ENCODE measurements around the gene CGN.

The CGN gene

DNA sequence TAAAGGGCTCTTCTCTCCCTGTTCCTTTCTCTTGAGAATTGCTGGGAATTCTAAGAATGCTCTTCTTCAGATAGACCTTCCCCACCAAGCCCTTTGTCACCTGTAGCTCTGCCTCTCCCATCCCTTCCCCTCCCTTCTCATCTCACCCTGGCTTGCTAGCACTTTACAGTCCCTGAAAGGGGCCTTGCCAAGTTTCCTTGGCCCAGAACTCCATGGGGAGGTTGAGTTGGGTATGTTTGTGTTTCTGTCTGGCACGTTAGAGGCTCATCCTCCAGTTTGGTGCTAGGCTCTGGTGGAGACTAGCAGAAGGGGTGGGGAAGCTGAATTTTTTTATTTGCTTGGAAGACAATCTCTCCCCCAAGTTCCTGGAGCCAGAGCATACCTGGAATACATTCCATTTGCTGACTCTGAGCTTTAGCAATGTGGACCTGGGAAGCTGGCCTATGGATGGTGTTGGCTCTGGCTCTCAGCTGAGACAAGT lies 4.9 kb downstream of the CGN start:
- TF ChIP-seq, protein P1, sequence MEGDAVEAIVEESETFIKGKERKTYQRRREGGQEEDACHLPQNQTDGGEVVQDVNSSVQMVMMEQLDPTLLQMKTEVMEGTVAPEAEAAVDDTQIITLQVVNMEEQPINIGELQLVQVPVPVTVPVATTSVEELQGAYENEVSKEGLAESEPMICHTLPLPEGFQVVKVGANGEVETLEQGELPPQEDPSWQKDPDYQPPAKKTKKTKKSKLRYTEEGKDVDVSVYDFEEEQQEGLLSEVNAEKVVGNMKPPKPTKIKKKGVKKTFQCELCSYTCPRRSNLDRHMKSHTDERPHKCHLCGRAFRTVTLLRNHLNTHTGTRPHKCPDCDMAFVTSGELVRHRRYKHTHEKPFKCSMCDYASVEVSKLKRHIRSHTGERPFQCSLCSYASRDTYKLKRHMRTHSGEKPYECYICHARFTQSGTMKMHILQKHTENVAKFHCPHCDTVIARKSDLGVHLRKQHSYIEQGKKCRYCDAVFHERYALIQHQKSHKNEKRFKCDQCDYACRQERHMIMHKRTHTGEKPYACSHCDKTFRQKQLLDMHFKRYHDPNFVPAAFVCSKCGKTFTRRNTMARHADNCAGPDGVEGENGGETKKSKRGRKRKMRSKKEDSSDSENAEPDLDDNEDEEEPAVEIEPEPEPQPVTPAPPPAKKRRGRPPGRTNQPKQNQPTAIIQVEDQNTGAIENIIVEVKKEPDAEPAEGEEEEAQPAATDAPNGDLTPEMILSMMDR (IDR thresholded peaks at IDR 0.05): no peak

DNA sequence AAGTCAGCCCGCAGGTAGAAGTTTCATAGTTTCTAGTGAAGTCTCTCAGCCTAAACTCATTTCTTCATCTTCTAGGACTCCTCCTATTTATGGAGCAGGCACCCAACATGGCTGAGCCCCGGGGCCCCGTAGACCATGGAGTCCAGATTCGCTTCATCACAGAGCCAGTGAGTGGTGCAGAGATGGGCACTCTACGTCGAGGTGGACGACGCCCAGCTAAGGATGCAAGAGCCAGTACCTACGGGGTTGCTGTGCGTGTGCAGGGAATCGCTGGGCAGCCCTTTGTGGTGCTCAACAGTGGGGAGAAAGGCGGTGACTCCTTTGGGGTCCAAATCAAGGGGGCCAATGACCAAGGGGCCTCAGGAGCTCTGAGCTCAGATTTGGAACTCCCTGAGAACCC lies 7.2 kb downstream of the CGN start:
- TF ChIP-seq, protein P1 (IDR thresholded peaks at IDR 0.05): no peak

DNA sequence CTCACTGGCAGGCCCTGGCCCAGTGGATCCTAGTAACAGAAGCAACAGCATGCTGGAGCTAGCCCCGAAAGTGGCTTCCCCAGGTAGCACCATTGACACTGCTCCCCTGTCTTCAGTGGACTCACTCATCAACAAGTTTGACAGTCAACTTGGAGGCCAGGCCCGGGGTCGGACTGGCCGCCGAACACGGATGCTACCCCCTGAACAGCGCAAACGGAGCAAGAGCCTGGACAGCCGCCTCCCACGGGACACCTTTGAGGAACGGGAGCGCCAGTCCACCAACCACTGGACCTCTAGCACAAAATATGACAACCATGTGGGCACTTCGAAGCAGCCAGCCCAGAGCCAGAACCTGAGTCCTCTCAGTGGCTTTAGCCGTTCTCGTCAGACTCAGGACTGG lies 7.7 kb downstream of the CGN start:
- TF ChIP-seq, protein P1 (IDR thresholded peaks at IDR 0.05): no peak

DNA sequence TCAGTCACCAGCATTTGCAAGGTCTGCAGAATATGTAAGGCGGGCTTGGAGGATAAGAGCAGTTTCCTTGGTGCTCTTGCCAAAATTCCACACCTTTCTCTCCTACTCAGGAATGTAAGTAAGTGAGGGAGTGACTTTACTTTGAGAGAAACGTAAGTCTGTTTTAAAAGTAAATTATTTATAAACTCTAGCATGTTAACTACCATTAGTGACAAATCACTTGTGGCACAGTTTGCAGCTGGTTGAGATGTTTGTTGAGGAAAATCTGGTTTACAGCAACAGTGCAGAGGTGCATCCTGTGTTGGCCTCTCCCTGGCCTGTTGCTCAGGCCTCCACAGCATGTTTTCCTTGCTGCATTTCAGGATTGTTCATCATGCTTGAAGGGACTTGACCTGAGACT lies 8.5 kb downstream of the CGN start:
- TF ChIP-seq, protein P1 (IDR thresholded peaks at IDR 0.05): no peak

DNA sequence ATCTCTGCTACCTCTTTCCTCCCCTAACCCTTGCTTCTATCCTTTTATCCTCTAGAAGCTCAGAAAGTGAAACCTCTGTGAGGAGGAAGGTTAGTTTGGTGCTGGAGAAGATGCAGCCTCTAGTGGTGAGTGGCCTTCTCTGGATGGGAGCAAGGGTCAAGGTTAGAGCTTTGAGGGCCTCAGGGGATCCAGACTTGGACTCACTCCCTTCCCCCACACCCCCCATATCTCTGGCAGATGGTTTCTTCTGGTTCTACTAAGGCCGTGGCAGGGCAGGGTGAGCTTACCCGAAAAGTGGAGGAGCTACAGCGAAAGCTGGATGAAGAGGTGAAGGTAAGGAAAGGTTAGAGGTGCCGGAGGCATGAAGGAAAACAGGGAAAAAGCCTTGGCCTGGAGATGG lies 9.2 kb downstream of the CGN start:
- TF ChIP-seq, protein P1 (IDR thresholded peaks at IDR 0.05): no peak

DNA sequence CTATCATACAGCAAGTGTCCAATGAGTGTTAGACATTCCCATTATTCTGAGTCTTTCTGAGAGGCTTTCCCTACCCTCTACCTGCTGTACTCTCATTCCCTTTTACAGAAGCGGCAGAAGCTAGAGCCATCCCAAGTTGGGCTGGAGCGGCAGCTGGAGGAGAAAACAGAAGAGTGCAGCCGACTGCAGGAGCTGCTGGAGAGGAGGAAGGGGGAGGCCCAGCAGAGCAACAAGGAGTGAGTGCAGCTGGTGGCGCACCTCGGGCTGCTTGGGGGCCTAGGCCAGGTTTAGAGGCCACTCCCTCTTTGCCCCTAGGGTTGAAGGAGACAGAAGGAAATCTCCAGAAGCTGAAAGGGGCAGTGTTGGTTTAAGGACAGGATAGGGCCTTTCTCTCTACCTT lies 12.1 kb downstream of the CGN start:
- TF ChIP-seq, protein P1 (IDR thresholded peaks at IDR 0.05): no peak

DNA sequence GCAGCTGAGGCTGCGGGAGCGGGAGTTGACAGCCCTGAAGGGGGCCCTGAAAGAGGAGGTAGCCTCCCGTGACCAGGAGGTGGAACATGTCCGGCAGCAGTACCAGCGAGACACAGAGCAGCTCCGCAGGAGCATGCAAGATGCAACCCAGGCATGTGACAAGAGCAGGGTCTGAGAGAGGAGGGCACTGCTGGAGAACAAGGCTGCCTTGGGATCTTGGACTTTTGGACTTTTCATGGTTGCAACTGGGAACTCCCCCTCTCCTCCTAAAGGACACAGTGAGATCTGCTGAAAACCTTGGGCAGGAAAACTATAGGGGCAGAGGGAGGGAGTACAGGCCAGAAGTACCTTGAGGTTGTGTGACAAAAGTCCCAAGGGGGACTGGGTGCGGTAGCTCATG lies 13.5 kb downstream of the CGN start:
- TF ChIP-seq, protein P1 (IDR thresholded peaks at IDR 0.05): no peak

Data from LNCAP (cell line).